Measurements from ENCODE around the gene CARD19. TPM values are rescaled to one million over a fixed set of nuclear protein-coding genes. Genes with fewer than 3 reads are reported as not detected.

CARD19 gene
- polyA plus RNA-seq, 1 donor (not counting 4 experiments of a cell fraction or from before 2014, with no cell fraction given) = 36.7 TPM

DNA sequence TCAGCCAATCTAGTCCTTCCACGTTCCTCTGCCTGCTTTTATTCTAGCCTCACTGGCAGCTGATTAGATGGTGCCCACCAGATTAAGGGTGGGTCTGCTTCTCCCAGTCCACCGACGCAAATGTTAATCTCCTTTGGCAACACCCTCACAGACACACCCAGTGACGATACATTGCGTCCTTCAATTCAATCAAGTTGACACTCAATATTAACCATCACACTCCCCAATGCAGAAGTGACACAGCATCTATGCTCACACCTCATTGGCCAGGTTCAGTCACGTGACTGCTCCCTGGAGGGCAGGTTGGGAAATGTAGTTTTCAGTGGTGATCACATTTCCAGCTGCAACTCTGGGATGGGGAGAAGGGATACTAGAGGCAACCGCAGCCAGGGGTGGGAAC lies 24.6 kb upstream of the CARD19 start:
- Histone ChIP-seq H3K4me1 (ENCODE audit: control insufficient read depth, extremely low read depth, insufficient read depth, low read length) (no peaks in the 10 kb centered on the region), H2AFZ (ENCODE audit: control insufficient read depth, low read length) (no peak overlapping the region), H3K9me1 (ENCODE audit: control insufficient read depth, extremely low read depth, insufficient read depth, low read length) (no peaks in the 10 kb centered on the region), H3K79me2 (ENCODE audit: control insufficient read depth, insufficient read depth, low read length) (no peaks in the 10 kb centered on the region), H4K20me1 (ENCODE audit: control insufficient read depth, extremely low read depth, insufficient read depth, low read length) (no peaks in the 10 kb centered on the region), H3K36me3 (ENCODE audit: control insufficient read depth in 2 of 2, extremely low read depth in 1 of 2, insufficient read depth in 2 of 2, low read length in 2 of 2) (no peaks in the 10 kb centered on the region), H3K9me3 (ENCODE audit: control insufficient read depth, low read depth, low read length) (no peaks in the 10 kb centered on the region), H3K4me3 (ENCODE audit: control insufficient read depth in 2 of 3, extremely low read depth in 1 of 3, insufficient read depth in 2 of 3, low read depth in 1 of 3, low read length in 3 of 3) (no peak overlapping the region), H3K27me3 (ENCODE audit: control insufficient read depth, extremely low read depth, insufficient read depth, low read length) (peaks cover 6% of the 10 kb centered on the region), H3K4me2 (ENCODE audit: control insufficient read depth, extremely low read depth, insufficient read depth, low read depth, low read length) (no peak overlapping the region), H3K27ac (ENCODE audit: control insufficient read depth, insufficient read depth, low read length) (no peak overlapping the region), H3K9ac (ENCODE audit: control insufficient read depth, extremely low read depth, insufficient read depth, low read length) (no peak overlapping the region)
- dilution Hi-C loops (cut with MboI; ENCODE audit: extremely low pct_ligation_motif_present, low sequenced_read_pairs) = no loop called here
- DNase-seq (ENCODE audit: low read depth, low spot score) = no peak
- TF ChIP-seq EZH2 (IDR thresholded peaks at IDR 0.05; ENCODE audit: low read length) = no peak
- TF ChIP-seq, protein P1, sequence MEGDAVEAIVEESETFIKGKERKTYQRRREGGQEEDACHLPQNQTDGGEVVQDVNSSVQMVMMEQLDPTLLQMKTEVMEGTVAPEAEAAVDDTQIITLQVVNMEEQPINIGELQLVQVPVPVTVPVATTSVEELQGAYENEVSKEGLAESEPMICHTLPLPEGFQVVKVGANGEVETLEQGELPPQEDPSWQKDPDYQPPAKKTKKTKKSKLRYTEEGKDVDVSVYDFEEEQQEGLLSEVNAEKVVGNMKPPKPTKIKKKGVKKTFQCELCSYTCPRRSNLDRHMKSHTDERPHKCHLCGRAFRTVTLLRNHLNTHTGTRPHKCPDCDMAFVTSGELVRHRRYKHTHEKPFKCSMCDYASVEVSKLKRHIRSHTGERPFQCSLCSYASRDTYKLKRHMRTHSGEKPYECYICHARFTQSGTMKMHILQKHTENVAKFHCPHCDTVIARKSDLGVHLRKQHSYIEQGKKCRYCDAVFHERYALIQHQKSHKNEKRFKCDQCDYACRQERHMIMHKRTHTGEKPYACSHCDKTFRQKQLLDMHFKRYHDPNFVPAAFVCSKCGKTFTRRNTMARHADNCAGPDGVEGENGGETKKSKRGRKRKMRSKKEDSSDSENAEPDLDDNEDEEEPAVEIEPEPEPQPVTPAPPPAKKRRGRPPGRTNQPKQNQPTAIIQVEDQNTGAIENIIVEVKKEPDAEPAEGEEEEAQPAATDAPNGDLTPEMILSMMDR (optimal IDR thresholded peaks at IDR 0.05 in 1 of 3, IDR thresholded peaks at IDR 0.05 in 1 of 3, conservative IDR thresholded peaks at IDR 0.05 in 1 of 3; ENCODE audit: extremely low read depth in 1 of 3, insufficient read depth in 2 of 3, low read length in 3 of 3) = no peak
- FAIRE-seq = no peak

DNA sequence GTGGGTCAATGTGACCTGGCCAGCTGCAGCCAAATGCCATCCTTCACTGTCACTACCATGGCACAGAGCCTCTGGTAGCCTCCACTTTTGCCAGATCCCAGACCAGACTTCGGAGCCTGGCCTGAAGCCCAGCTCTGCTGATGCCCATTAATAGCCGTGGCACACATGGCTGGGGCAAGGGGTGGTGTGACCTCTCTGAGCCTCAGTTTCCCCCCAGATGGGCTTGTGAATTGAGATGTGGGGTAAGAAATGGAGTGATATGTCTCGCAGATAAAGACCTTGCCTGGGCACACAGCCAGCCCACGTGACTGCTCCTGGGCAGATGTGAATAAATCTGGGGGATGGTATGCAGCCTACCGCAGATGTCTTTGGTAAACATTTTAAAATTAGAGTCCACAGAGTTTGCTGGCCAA lies 23.6 kb upstream of the CARD19 start:
- dilution Hi-C loops (cut with MboI; ENCODE audit: extremely low pct_ligation_motif_present, low sequenced_read_pairs) = no loop called here
- H3K27ac ChIP-seq (ENCODE audit: control insufficient read depth, insufficient read depth, low read length) = no peak overlapping the region
- H3K9ac ChIP-seq (ENCODE audit: control insufficient read depth, extremely low read depth, insufficient read depth, low read length) = no peak overlapping the region
- no peaks in the 10 kb centered on the region for H3K9me3 ChIP-seq (ENCODE audit: control insufficient read depth, low read depth, low read length)
- H4K20me1 ChIP-seq (ENCODE audit: control insufficient read depth, extremely low read depth, insufficient read depth, low read length) = no peaks in the 10 kb centered on the region
- no peaks in the 10 kb centered on the region for H3K79me2 ChIP-seq (ENCODE audit: control insufficient read depth, insufficient read depth, low read length)
- no peak overlapping the region for H3K4me3 ChIP-seq (ENCODE audit: control insufficient read depth in 2 of 3, extremely low read depth in 1 of 3, insufficient read depth in 2 of 3, low read depth in 1 of 3, low read length in 3 of 3)
- no peaks in the 10 kb centered on the region for H3K36me3 ChIP-seq (ENCODE audit: control insufficient read depth in 2 of 2, extremely low read depth in 1 of 2, insufficient read depth in 2 of 2, low read length in 2 of 2)
- FAIRE-seq = no peak
- no peak overlapping the region for H3K4me2 ChIP-seq (ENCODE audit: control insufficient read depth, extremely low read depth, insufficient read depth, low read depth, low read length)
- no peak for DNase-seq (ENCODE audit: low read depth, low spot score)
- H3K9me1 ChIP-seq (ENCODE audit: control insufficient read depth, extremely low read depth, insufficient read depth, low read length) = no peaks in the 10 kb centered on the region
- H3K4me1 ChIP-seq (ENCODE audit: control insufficient read depth, extremely low read depth, insufficient read depth, low read length) = no peaks in the 10 kb centered on the region
- H3K27me3 ChIP-seq (ENCODE audit: control insufficient read depth, extremely low read depth, insufficient read depth, low read length) = peaks cover 9% of the 10 kb centered on the region
- H2AFZ ChIP-seq (ENCODE audit: control insufficient read depth, low read length) = no peak overlapping the region
- TF ChIP-seq EZH2 (IDR thresholded peaks at IDR 0.05; ENCODE audit: low read length) = no peak
- TF ChIP-seq, protein P1 (optimal IDR thresholded peaks at IDR 0.05 in 1 of 3, IDR thresholded peaks at IDR 0.05 in 1 of 3, conservative IDR thresholded peaks at IDR 0.05 in 1 of 3; ENCODE audit: extremely low read depth in 1 of 3, insufficient read depth in 2 of 3, low read length in 3 of 3) = no peak
